Urinary bladder (tissue), 4 donors: ENCODE measurements around the gene COL18A1. TPM values are rescaled to one million over a fixed set of nuclear protein-coding genes. Genes with fewer than 3 reads are reported as not detected.
A peak's percentile ranks its signal among the peaks of the same experiment; 100 is the strongest.

Experiments used
- DNase-seq: peaks from one replicate; pipeline ENCODE4 v3.0.0-alpha.2; 2015; ENCODE audit errors: extremely low spot score
- H3K27ac ChIP-seq: one replicate; pipeline ENCODE4 v1.5.1; 2013; ENCODE audit warnings: low read depth, mild to moderate bottlenecking, moderate library complexity
- H3K36me3 ChIP-seq: one replicate; pipeline ENCODE4 v1.6.1; 2013; ENCODE audit warnings: mild to moderate bottlenecking, moderate library complexity; ENCODE audit not compliant: insufficient read depth
- H3K4me1 ChIP-seq: one replicate; pipeline ENCODE4 v1.6.1; 2013; ENCODE audit warnings: mild to moderate bottlenecking, moderate library complexity; ENCODE audit not compliant: insufficient read depth
- H3K4me3 ChIP-seq: one replicate; pipeline ENCODE4 v1.5.1; 2013; ENCODE audit warnings: low read depth, low read length
- WGBS: extraction: QIAGEN DNeasy Blood & Tissue Kit; methylation state at CpG from one replicate; pipeline ENCODE4 v1.1.7; 2013; 5-methylcytosine and 5-hydroxymethylcytosine counted together
- polyA plus RNA-seq: library from polyadenylated mRNA; stranded (reverse); fragments of 200-250 nt; gene quantifications from one replicate; pipeline ENCODE4 v1.2.3, GENCODE V29; 2013
- total RNA-seq: library from RNA; depleted of rRNA; stranded (reverse); fragments of >200 nt; gene quantifications from one replicate; pipeline ENCODE4 v1.2.3, GENCODE V29; 2014
- donor health status: healthy with polysubstance abuse.
- donor health status: healthy.

Gene COL18A1
- total and polyA plus RNA-seq, 2 donors: 60.7 to 111 TPM

GRCh38 chr21:45468051-45468970, 63.3 kb downstream of the COL18A1 start:
- H3K27ac ChIP-seq: no peak overlapping the region
- H3K36me3 ChIP-seq: no peaks in the 10 kb centered on the region
- H3K4me3 ChIP-seq: no peak overlapping the region
- DNase-seq: no peak
- H3K4me1 ChIP-seq: no peaks in the 10 kb centered on the region
- WGBS: 91% methylated on average over 45 of the region's 45 CpGs

DNA sequence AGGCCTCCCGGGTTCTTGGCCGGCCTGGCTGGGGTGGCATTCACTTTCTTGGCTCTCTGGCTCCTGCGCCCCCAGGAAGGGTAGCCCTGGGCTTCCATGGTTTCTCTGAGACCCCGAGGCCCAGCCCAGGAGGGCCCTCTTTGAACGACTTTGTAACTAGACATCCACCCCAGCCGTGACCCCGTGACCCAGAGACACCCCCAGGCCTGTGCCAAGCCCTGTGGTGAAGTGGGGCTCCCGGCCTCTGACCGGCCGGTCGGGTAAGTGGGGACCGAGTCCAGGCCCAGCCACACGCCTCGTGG, 64.0 kb downstream of the COL18A1 start:
- no peak overlapping the region for H3K4me3 ChIP-seq
- H3K27ac ChIP-seq: no peak overlapping the region
- 95% methylated on average over 14 of the region's 14 CpGs for WGBS
- no peaks in the 10 kb centered on the region for H3K36me3 ChIP-seq
- no peaks in the 10 kb centered on the region for H3K4me1 ChIP-seq
- DNase-seq: no peak

DNA sequence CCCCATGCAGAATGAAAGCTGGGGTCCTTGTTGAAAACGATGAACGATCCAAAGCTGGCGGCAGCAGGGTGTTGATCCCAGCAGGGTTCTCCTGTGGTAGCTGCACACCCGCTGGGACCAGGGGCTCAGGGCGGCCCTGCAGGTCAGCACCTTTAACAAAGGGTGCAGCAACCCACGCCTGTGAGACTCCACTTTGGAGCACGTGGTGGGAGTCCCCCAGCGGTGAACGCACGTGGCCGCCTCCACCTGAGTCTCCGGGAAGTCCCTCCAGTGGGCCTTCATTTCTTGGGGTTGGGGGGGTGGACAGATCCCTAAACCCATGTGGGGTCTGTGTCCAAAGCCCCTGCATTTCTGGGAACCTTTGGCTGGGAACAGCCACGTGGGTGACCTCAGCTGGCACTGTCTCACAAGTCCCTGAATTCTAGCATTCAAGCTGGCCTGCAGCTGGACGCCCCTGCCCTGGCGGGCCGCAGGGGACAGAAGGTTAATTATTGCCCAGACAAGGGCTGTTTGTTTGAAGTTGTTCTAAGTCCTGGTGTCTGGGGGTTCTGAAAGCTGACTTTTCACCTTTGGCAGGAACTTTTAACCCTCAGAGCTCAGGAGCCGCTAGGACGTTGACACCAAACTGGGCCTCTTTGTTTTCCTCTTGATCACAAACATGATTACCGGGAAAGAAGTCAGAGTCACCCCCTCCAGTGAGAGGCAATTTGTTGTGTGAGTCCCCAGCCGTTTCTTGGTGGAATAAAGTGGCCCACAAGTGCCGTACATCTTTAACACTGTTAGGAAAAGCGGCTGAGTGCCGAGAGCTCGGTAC, 64.5 kb downstream of the COL18A1 start:
- H3K4me3 ChIP-seq: no peak overlapping the region
- no peaks in the 10 kb centered on the region for H3K4me1 ChIP-seq
- H3K27ac ChIP-seq: peak overlapping the region; percentile 31
- no peaks in the 10 kb centered on the region for H3K36me3 ChIP-seq
- DNase-seq: no peak
- WGBS: 80% methylated on average over 24 of the region's 24 CpGs

DNA sequence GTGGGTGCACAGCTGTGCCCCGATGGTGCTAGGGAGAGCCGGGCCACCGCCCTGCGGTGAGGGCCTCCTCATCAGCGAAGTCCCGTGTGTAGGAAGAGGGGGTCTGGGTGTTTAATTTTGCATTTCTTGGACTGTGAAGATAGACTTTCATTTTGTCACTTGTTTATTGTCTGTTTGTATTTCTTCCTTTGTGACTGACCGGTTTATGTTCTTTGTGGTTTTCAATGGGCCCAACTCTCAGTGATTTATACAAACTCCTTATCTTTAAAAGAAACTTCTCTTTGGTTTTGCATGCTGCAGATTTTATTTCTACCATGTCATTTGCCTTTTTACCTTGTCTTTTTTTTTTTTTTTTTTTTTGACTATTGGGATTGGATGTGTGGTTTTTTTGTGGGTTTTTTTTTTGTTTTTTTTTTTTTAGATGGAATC, 65.1 kb downstream of the COL18A1 start:
- no peak for DNase-seq

GRCh38 chr21:45470773-45471524, 66.0 kb downstream of the COL18A1 start:
- peak; percentile 56 for DNase-seq
- Histone ChIP-seq H3K4me3 (no peak overlapping the region), H3K4me1 (no peaks in the 10 kb centered on the region), H3K27ac (peak overlapping the region; percentile 55), H3K36me3 (no peaks in the 10 kb centered on the region)
- 31% methylated on average over 28 of the region's 28 CpGs for WGBS

More for the DNA sequence above, 65.1 kb downstream of the COL18A1 start:
- Histone ChIP-seq H3K27ac (peak overlapping the region; percentile 31), H3K4me3 (no peak overlapping the region), H3K4me1 (no peaks in the 10 kb centered on the region), H3K36me3 (no peaks in the 10 kb centered on the region)
- 68% methylated on average over 7 of the region's 7 CpGs for WGBS

DNA sequence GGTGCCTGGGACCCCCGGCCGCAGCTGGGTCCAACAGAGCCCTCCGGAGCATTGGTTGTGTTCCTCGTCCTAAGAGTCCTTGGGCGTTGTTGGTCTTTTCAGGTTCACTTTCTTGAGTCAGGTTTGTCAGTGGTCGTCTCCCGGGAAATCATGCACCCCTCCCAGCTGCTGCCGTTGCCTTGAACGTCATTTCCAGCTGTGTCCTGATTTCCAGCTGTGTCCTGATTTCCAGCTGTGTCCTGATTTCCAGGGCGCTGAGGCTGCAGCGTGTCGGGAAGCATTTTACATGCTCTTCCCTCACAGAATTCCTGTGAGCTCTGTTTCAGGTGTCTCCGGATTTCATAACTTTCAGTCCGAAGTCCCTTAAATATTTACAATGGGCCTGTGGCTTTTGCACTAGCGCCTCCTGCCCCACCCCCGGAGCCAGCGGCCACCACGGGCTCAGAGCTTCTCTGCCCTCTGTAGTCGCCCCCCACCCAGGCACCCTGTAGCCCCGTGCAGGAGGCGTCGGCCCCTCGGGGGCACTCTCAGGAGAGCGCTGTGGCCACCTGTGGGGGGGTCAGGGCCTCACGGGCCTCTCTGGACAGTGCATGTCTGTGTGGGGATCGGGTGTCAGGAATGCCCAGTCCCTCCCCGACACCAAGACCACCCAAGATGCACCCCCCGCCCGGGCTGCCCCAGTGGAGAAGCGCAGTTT, 66.7 kb downstream of the COL18A1 start:
- Histone ChIP-seq H3K4me3 (no peak overlapping the region), H3K36me3 (no peaks in the 10 kb centered on the region)

DNA sequence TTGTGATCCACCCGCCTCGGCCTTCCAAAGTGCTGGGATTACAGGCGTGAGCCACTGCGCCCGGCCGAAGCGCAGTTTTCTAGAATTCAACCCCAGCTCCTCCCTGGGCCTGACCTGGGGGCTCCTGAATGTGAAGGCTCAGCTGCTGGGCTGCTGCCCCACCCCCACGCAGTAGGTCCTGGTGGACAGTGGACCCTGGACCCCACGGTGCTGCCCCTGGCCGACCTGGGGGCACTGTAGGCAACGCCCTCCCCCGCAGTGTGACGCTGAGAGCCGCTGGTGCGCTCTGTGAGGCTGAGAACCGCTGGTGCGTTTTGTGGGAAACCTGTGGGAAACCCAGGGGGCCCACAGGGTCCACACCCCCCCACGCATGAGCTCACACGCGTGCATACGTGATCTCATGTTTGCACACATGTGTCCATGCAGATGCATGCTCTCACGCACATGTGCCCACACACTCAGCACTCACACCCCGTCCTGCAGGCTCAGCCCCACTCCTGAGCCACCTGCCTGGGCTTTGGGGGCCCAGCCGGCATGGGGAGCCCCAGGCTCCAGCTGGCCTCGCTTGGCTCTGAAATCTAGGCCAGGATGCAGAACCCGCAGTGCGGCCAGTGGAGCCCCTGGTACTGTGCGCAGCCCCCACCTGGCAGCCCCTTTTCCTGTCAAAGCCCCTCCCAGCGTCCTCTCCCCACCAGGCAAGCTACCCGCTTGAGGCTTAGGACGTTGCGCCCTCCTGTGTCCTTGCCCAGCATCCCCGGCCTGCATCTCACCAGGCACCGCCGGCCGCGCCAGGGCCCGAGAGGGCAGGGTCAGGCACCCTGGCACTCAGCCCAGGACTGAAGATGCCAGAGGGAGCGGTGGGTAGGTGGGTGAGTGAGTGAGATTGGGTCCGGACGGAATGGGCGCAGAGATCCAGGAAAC, 67.7 kb downstream of the COL18A1 start:
- Histone ChIP-seq H3K27ac (no peak overlapping the region), H3K36me3 (no peaks in the 10 kb centered on the region), H3K4me3 (no peak overlapping the region), H3K4me1 (no peaks in the 10 kb centered on the region)
- no peak for DNase-seq
- 95% methylated on average over 42 of the region's 42 CpGs for WGBS

More for the DNA sequence above, 66.7 kb downstream of the COL18A1 start:
- Histone ChIP-seq H3K4me1 (no peaks in the 10 kb centered on the region), H3K27ac (no peak overlapping the region)
- DNase-seq: no peak
- WGBS: 38% methylated on average over 30 of the region's 30 CpGs

GRCh38 chr21:45473496-45474322, 68.7 kb downstream of the COL18A1 start:
- no peak for DNase-seq
- 93% methylated on average over 24 of the region's 24 CpGs for WGBS
- H3K27ac ChIP-seq: no peak overlapping the region
- no peaks in the 10 kb centered on the region for H3K36me3 ChIP-seq
- H3K4me1 ChIP-seq: no peaks in the 10 kb centered on the region
- no peak overlapping the region for H3K4me3 ChIP-seq

GRCh38 chr21:45474323-45474950, 69.5 kb downstream of the COL18A1 start:
- WGBS: 97% methylated on average over 18 of the region's 18 CpGs
- no peak for DNase-seq
- Histone ChIP-seq H3K36me3 (no peaks in the 10 kb centered on the region), H3K4me1 (no peaks in the 10 kb centered on the region), H3K4me3 (no peak overlapping the region), H3K27ac (no peak overlapping the region)

GRCh38 chr21:45475004-45475685, 70.2 kb downstream of the COL18A1 start:
- Histone ChIP-seq H3K4me3 (no peak overlapping the region), H3K4me1 (no peaks in the 10 kb centered on the region), H3K36me3 (no peaks in the 10 kb centered on the region), H3K27ac (no peak overlapping the region)
- DNase-seq: no peak
- 95% methylated on average over 43 of the region's 43 CpGs for WGBS
